Vagina (tissue), 2 donors: Measurements from ENCODE around the gene RSRC2.

Experiments used
- POLR2A ChIP-seq, 2 donors: fragments of 450-650 bp; IDR thresholded peaks; one replicate each; pipeline ENCODE4 v1.6.1; 2017; ENCODE audit warnings: antibody characterized with exemption in 2 of 2, mild to moderate bottlenecking in 2 of 2, moderate library complexity in 2 of 2
- POLR2AphosphoS5 ChIP-seq, 2 donors: sonication (generic); formaldehyde crosslinking; IDR thresholded peaks; one replicate each; pipeline ENCODE4 v1.9.0; 2017; ENCODE audit warnings: antibody characterized with exemption in 2 of 2, mild to moderate bottlenecking in 2 of 2, low read depth in 1 of 2; ENCODE audit not compliant: insufficient read depth in 1 of 2
- TF ChIP-seq, protein P1 (sequence below), 3 experiments: fragments of 450-650 bp in 2 of 3; fragments of 200-600 bp in 1 of 3; sonication (generic) in 1 of 3; IDR thresholded peaks; one replicate each; pipeline ENCODE4 v1.5.1; 2017 to 2019; ENCODE audit warnings: antibody characterized with exemption in 3 of 3, mild to moderate bottlenecking in 2 of 3, moderate library complexity in 2 of 3

DNA sequence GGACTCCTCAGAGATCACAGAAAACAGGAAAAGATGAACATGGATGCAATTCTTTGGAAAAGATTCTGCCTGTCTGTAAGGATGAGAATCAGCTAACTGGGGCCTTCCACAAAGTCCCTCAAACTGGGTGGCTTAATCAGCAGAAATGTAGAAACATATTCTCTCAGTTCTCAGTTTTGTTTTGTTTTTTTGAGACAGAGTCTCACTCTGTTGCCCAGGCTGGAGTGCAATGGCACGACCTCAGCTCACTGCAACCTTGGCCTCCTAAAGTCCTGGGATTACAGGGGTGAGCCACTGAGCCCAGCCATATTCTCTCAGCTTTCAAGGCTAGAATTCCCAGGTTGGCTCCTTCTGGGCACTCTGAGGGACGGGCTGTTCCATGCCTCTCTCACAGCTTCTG is 66.1 kb downstream of the RSRC2 start:
- TF ChIP-seq, protein P1, sequence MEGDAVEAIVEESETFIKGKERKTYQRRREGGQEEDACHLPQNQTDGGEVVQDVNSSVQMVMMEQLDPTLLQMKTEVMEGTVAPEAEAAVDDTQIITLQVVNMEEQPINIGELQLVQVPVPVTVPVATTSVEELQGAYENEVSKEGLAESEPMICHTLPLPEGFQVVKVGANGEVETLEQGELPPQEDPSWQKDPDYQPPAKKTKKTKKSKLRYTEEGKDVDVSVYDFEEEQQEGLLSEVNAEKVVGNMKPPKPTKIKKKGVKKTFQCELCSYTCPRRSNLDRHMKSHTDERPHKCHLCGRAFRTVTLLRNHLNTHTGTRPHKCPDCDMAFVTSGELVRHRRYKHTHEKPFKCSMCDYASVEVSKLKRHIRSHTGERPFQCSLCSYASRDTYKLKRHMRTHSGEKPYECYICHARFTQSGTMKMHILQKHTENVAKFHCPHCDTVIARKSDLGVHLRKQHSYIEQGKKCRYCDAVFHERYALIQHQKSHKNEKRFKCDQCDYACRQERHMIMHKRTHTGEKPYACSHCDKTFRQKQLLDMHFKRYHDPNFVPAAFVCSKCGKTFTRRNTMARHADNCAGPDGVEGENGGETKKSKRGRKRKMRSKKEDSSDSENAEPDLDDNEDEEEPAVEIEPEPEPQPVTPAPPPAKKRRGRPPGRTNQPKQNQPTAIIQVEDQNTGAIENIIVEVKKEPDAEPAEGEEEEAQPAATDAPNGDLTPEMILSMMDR (IDR thresholded peaks at IDR 0.05): no peak
- TF ChIP-seq POLR2AphosphoS5 (IDR thresholded peaks at IDR 0.05; ENCODE audit: insufficient read depth in 1 of 2, low read depth in 1 of 2) (no peak), POLR2A (IDR thresholded peaks at IDR 0.05) (no peak)
